Keratinocyte (primary cell): ENCODE measurements around the gene SMYD5.

ENCODE experiments used
- EZH2 ChIP-seq: IDR thresholded peaks from one replicate; pipeline ENCODE4 v1.6.1; 2012; ENCODE audit warnings: inconsistent platforms, mild to moderate bottlenecking, low read length, moderate library complexity
- TF ChIP-seq, protein P1 (sequence below), 3 experiments: IDR thresholded peaks in 1 of 3; conservative IDR thresholded peaks in 1 of 3; optimal IDR thresholded peaks in 1 of 3; 2 replicates in 2 of 3; 3 replicates in 1 of 3; pipeline versions ENCODE3 to v1.5.1; 2011; ENCODE audit warnings: low read length in 3 of 3, mild to moderate bottlenecking in 3 of 3, moderate library complexity in 2 of 3, control low read depth in 1 of 3, inconsistent platforms in 1 of 3; ENCODE audit not compliant: insufficient read depth in 2 of 3; ENCODE audit errors: extremely low read depth in 1 of 3

- TF ChIP-seq, protein P1, sequence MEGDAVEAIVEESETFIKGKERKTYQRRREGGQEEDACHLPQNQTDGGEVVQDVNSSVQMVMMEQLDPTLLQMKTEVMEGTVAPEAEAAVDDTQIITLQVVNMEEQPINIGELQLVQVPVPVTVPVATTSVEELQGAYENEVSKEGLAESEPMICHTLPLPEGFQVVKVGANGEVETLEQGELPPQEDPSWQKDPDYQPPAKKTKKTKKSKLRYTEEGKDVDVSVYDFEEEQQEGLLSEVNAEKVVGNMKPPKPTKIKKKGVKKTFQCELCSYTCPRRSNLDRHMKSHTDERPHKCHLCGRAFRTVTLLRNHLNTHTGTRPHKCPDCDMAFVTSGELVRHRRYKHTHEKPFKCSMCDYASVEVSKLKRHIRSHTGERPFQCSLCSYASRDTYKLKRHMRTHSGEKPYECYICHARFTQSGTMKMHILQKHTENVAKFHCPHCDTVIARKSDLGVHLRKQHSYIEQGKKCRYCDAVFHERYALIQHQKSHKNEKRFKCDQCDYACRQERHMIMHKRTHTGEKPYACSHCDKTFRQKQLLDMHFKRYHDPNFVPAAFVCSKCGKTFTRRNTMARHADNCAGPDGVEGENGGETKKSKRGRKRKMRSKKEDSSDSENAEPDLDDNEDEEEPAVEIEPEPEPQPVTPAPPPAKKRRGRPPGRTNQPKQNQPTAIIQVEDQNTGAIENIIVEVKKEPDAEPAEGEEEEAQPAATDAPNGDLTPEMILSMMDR (optimal IDR thresholded peaks at IDR 0.05 in 1 of 3, IDR thresholded peaks at IDR 0.05 in 1 of 3, conservative IDR thresholded peaks at IDR 0.05 in 1 of 3; ENCODE audit: extremely low read depth in 1 of 3, insufficient read depth in 2 of 3, low read length in 3 of 3), result no peak
- TF ChIP-seq EZH2, result no peak
These were observed 41.1 kb upstream of the SMYD5 start for GRCh38 chr2:73172963-73173362.
